Esophagus (tissue), 2 donors: ENCODE measurements around the gene SUN1. TPM values are rescaled to one million over a fixed set of nuclear protein-coding genes. Genes with fewer than 3 reads are reported as not detected.

Source experiments
- H3K27ac ChIP-seq, 2 donors: one replicate each; pipeline ENCODE4 v1.5.1; 2013; ENCODE audit warnings: low read depth in 2 of 2, mild to moderate bottlenecking in 2 of 2, inconsistent platforms in 1 of 2, low read length in 1 of 2, moderate library complexity in 1 of 2
- H3K27me3 ChIP-seq, 2 donors: one replicate each; pipeline ENCODE4 v1.6.1; 2013; ENCODE audit warnings: low read length in 2 of 2, control low read depth in 1 of 2, mild to moderate bottlenecking in 1 of 2; ENCODE audit not compliant: insufficient read depth in 2 of 2, control insufficient read depth in 1 of 2
- H3K36me3 ChIP-seq, 2 donors: one replicate each; pipeline ENCODE4 v1.6.1; 2013; ENCODE audit warnings: low read length in 1 of 2; ENCODE audit not compliant: control insufficient read depth in 2 of 2, insufficient read depth in 2 of 2
- H3K4me1 ChIP-seq, 2 donors: one replicate each; pipeline ENCODE4 v1.6.1; 2013; ENCODE audit warnings: low read length in 1 of 2; ENCODE audit not compliant: control insufficient read depth in 2 of 2, insufficient read depth in 2 of 2
- H3K4me3 ChIP-seq, 2 donors: one replicate each; pipeline ENCODE4 v1.5.1; 2013; ENCODE audit warnings: low read length in 2 of 2, mild to moderate bottlenecking in 2 of 2, low read depth in 1 of 2, moderate library complexity in 1 of 2
- H3K9me3 ChIP-seq, 2 donors: one replicate each; pipeline ENCODE4 v1.6.1; 2013; ENCODE audit warnings: mild to moderate bottlenecking in 2 of 2, low read depth in 1 of 2, low read length in 1 of 2, moderate library complexity in 1 of 2; ENCODE audit not compliant: control insufficient read depth in 2 of 2, insufficient read depth in 1 of 2
- WGBS, 2 donors: extraction: QIAGEN DNeasy Blood & Tissue Kit; methylation state at CpG; one replicate each; pipeline ENCODE4 v1.1.7; 2013; 5-methylcytosine and 5-hydroxymethylcytosine counted together
- polyA plus RNA-seq, 2 donors: library from polyadenylated mRNA; stranded (reverse); fragments of 200-250 nt; gene quantifications; one replicate each; pipeline ENCODE4 v1.2.3, GENCODE V29; 2013
- donor health status: healthy with polysubstance abuse.
- donor health status: Bipolar disorder and iron deficiency.

SUN1 gene
- polyA plus RNA-seq, 2 donors = 54.7 to 91.6 TPM

DNA sequence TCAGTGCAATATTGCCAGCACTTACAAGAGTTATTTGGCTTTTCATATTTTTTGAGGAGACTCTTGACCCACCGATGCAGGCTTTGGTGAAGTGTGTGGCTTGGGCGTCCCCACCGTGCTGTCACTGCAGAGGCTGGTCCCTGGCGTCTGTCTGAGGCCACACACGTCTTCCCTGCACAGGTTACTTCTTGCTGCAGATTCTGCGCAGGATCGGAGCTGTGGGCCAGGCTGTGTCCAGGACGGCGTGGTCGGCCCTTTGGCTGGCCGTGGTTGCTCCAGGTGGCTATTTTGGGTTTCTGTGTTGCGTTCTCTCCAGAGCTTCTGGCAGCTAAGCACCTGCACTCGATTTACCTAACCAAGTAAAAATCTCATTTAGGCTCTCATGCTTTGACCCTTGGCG, 18.9 kb downstream of the SUN1 start:
- WGBS, 2 donors = 90% methylated on average over 14 of the region's 14 CpGs
- H3K9me3 ChIP-seq = no peaks in the 10 kb centered on the region
- no peak overlapping the region for H3K27ac ChIP-seq
- H3K36me3 ChIP-seq = peaks cover 24 to 50% of the 10 kb centered on the region in 2 donors
- H3K4me3 ChIP-seq = no peak overlapping the region
- no peaks in the 10 kb centered on the region for H3K27me3 ChIP-seq
- H3K4me1 ChIP-seq = no peaks in the 10 kb centered on the region

DNA sequence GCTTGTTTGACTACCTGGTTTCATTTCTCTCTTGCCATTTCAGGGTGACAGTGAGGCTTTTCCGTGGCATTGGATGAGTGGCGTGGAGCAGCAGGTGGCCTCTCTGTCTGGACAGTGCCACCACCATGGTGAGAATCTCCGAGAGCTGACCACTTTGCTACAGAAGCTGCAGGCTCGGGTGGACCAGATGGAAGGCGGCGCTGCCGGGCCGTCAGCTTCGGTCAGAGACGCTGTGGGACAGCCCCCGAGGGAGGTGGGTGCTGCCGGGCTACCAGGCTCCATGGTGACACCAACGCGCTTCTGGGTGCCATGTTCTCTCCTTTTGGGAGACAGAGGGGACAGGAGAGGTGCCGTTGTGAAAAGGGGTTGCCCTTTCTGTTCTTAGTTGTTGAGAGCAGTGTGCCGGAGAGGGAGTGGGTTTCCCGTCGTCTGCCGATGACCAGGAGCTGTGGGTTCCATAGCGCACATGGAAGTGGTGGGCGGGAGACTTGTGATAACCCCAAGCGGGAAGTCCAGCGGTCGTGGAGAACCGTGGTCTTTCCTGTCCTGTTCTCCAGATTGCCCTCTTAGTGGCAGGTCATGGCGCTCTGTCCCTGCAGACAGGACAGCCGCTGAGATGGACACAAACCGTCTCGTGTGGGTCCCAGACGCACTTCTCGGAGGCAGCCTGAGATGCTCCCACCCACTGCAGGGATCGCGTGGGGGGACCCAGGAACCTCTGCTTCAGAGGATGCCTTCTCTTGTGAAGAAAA, 21.3 kb downstream of the SUN1 start:
- Histone ChIP-seq H3K36me3 (peaks cover 33 to 64% of the 10 kb centered on the region in 2 donors), H3K27ac (no peak overlapping the region), H3K4me3 (no peak overlapping the region), H3K4me1 (no peaks in the 10 kb centered on the region), H3K27me3 (no peaks in the 10 kb centered on the region), H3K9me3 (no peaks in the 10 kb centered on the region)
- WGBS, 2 donors = 91 to 92% methylated on average over 33 of the region's 33 CpGs

DNA sequence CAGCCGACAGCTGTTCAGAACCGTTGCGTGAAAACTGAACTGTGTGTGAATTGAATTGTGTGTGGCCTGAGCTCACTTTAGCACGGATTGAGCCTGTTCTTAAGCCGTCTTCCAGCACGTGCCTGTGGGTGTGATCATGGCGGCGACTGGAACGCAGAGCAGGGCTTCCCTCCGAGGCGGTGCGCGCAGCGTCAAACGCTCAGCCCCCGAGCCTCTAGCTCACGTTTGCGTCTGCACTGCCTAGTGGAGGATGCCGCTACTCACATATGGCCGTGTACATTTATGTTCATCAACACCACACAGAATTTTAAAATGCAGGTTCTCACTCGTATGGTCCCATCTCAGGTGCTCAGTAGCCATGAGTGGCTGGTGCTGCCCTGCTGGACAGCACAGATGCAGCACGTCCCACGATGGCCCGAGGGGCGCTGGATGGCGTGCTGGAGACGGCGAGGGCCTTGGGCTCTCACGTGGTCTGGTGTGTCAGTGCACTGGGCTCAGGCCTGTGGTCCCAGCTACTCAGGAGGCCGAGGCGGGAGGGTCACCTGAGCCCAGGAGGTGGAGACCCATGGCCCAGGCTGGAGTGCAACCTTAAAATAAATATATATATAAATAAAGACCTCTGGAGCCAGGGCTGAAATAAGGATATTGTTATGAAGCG, 22.0 kb downstream of the SUN1 start:
- WGBS, 2 donors = 91 to 94% methylated on average over 32 of the region's 32 CpGs
- H3K36me3 ChIP-seq = peaks cover 35 to 61% of the 10 kb centered on the region in 2 donors

DNA sequence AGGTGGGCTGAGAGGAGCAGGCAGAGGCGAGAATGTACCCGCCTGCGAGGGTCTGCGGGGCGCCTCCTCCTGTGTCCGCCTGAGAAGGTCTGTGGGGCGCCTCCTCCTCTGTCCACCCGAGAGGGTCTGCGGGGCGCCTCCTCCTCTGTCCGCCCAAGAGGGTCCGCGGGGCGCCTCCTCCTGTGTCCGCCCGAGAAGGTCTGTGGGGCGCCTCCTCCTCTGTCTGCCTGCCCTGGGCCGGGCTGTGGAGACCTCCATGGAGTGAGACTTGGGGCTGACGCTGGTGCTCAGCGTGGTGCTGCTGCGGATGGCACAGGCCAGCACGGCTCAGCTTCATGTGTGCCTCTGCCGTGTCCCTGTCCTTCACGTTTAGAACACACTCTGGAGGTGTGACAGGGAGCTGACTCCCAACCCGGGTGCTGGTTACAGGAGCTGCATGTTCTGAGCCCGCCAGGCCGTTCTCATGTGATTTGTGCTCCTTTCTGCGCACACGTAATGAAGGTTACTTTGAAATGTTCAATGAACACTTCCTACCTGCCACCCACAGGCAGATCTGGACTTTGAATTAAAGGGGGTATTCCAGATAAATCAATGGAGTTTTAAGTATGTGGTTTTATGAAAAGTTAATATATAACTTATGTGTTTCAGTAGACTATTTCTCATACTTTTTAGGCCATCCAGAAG, 23.6 kb downstream of the SUN1 start:
- Histone ChIP-seq H3K4me1 (no peaks in the 10 kb centered on the region), H3K9me3 (no peaks in the 10 kb centered on the region), H3K36me3 (peaks cover 34 to 64% of the 10 kb centered on the region in 2 donors), H3K27ac (no peak overlapping the region), H3K4me3 (no peak overlapping the region), H3K27me3 (no peaks in the 10 kb centered on the region)
- 90 to 94% methylated on average over 24 to 29 of the region's 29 CpGs for WGBS, 2 donors

More for the DNA sequence above, 22.0 kb downstream of the SUN1 start:
- no peak overlapping the region for H3K4me3 ChIP-seq
- no peaks in the 10 kb centered on the region for H3K27me3 ChIP-seq
- no peaks in the 10 kb centered on the region for H3K4me1 ChIP-seq
- no peaks in the 10 kb centered on the region for H3K9me3 ChIP-seq
- H3K27ac ChIP-seq = no peak overlapping the region

DNA sequence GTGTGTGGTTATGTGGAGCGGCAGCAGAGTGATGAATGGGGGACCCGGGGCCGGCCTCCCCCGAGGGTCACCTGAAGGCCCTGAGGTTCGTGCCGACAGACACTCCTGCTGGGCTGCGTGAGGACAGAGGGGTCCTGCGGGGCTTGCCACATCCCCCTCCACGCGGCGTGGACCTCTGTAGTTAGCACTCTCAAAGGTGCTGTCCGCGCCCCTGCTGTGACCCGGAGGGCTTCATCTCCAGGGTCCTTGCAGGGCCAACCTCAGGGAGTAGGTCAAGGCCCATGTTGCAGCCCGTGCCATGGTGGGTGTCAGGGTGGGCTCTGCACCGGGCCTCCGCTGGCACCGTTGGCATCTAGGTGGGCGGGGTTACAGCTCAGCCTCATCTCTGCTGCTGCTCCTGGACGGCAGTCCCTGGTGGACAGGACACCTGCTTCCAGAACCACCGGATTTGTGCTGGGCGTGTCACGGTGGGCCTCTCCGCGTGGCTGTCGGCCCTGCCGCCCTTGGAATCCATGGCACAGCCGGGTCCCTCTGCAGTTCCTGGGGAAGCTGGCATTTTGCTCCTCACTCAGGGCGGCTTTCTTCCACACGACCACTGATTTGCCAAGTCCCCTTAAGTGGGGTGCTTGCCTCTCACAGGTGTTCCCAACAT, 24.3 kb downstream of the SUN1 start:
- 87 to 88% methylated on average over 30 of the region's 30 CpGs for WGBS, 2 donors
- no peak overlapping the region for H3K27ac ChIP-seq
- H3K4me1 ChIP-seq = no peaks in the 10 kb centered on the region
- no peak overlapping the region for H3K4me3 ChIP-seq
- H3K36me3 ChIP-seq = peaks cover 40 to 64% of the 10 kb centered on the region in 2 donors
- H3K9me3 ChIP-seq = no peaks in the 10 kb centered on the region
- no peaks in the 10 kb centered on the region for H3K27me3 ChIP-seq

DNA sequence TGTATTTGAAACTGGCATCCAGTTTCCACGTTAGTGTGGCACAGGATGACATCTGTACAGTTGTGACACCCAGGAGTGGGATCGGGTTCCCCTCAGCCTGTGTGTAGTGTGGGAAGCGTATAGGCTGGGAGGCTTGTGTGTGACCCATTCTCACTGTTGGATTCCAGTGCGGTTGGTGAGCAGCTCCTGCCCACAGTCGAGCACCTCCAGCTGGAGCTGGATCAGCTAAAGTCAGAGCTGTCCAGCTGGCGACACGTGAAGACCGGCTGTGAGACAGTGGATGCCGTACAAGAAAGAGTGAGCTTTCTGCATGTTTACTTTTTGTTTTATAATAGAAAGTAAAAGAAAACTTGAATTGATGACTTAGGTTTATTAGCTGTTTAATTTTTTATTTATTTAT, 25.4 kb downstream of the SUN1 start:
- Histone ChIP-seq H3K9me3 (no peaks in the 10 kb centered on the region), H3K36me3 (peaks cover 39 to 64% of the 10 kb centered on the region in 2 donors), H3K27ac (no peak overlapping the region), H3K27me3 (no peaks in the 10 kb centered on the region), H3K4me3 (no peak overlapping the region), H3K4me1 (no peaks in the 10 kb centered on the region)
- 83 to 85% methylated on average over 9 of the region's 9 CpGs for WGBS, 2 donors

DNA sequence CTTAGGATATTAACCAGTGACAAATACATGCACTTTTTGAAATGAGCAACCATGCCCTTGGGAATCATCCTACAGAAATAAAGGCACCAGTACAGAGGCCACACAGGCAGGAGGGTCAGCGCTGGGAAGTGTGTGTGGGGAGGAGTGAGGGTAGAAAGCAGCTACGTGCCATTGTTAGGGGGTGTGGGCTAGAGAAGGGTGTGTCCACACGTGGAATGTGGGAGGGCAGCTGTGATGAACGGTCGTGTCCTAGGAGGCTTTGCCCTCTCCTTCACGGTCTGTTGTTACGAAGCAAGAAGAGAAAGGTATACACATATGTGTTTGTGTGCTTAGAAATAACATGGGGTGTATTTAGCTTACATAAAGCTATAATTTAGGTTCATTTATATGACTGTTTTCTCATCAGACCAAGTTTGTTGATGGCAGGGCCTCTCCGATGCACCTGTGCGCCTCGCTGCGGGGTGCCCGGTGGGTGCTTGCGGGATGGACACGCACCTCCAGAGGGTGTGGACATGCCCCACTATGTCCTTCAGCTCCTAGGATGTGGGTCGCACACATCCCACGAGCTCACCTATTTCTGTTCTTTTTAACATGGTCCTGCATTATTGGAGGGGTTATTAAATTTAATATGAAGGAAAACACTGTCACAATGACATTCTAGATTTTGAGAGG, 27.2 kb downstream of the SUN1 start:
- 77 to 78% methylated on average over 16 of the region's 16 CpGs for WGBS, 2 donors
- Histone ChIP-seq H3K9me3 (no peaks in the 10 kb centered on the region), H3K27me3 (no peaks in the 10 kb centered on the region), H3K36me3 (peaks cover 28 to 54% of the 10 kb centered on the region in 2 donors), H3K4me3 (no peak overlapping the region), H3K4me1 (no peaks in the 10 kb centered on the region), H3K27ac (no peak overlapping the region)

DNA sequence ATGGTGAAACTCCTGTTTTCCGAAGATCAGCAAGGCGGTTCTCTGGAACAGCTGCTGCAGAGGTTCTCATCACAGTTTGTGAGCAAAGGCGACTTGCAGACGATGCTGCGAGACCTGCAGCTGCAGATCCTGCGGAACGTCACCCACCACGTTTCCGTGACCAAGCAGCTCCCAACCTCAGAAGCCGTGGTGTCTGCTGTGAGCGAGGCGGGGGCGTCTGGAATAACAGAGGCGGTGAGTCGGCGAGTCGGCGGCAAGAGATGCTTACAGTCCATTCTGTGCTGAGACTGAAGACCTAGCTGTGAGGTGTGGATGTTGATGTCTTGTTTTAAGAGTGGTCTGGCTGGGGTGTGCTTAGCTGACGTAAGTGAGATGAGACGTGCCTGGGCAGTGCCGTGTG, 27.9 kb downstream of the SUN1 start:
- Histone ChIP-seq H3K27ac (no peak overlapping the region), H3K4me3 (no peak overlapping the region), H3K9me3 (no peaks in the 10 kb centered on the region), H3K36me3 (peaks cover 25 to 52% of the 10 kb centered on the region in 2 donors), H3K4me1 (no peaks in the 10 kb centered on the region), H3K27me3 (no peaks in the 10 kb centered on the region)
- 91 to 95% methylated on average over 21 of the region's 21 CpGs for WGBS, 2 donors

DNA sequence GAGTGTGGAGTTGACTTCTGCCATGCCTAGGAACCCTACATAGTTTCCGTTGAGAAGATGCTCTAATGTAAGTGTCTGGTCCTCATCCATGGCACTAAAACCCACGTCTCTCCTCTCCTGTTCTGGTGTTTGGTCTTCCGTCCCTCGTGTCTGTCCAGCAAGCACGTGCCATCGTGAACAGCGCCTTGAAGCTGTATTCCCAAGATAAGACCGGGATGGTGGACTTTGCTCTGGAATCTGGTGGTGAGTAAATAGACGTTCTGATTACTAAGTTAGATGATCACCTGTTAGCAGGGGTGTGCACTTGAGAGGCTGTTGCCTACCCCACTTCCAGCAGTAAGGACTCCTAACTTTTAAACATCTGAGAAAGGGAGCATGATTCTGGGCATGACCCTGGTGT, 28.9 kb downstream of the SUN1 start:
- Histone ChIP-seq H3K36me3 (peaks cover 22 to 53% of the 10 kb centered on the region in 2 donors), H3K27me3 (no peaks in the 10 kb centered on the region), H3K4me1 (no peaks in the 10 kb centered on the region), H3K4me3 (no peak overlapping the region), H3K9me3 (no peaks in the 10 kb centered on the region), H3K27ac (no peak overlapping the region)
- 67 to 83% methylated on average over 9 of the region's 9 CpGs for WGBS, 2 donors
